ENCODE results near the gene IGLON5.

GRCh38 chr19:51285682-51286081, 25.8 kb upstream of the IGLON5 start:
- TF ChIP-seq CTCF (IDR thresholded peaks at IDR 0.05) = no peak
- TF ChIP-seq POLR2A (IDR thresholded peaks at IDR 0.05; ENCODE audit: low read depth) = no peak
- TF ChIP-seq EP300 (IDR thresholded peaks at IDR 0.05) = no peak
- TF ChIP-seq POLR2AphosphoS5 (IDR thresholded peaks at IDR 0.05) = no peak
